H1 (cell line): ENCODE measurements around the gene SLC8B1. TPM values are rescaled to one million over a fixed set of nuclear protein-coding genes. Genes with fewer than 3 reads are reported as not detected.

Experiments used
- BRCA1 ChIP-seq: IDR thresholded peaks from 2 replicates; pipeline ENCODE4 v1.6.1; 2012; ENCODE audit warnings: low read depth, low read length, improper control_type of control experiment
- CHD1 ChIP-seq: IDR thresholded peaks from 2 replicates; pipeline ENCODE4 v1.6.1; 2012; ENCODE audit warnings: low read depth, low read length, improper control_type of control experiment
- CHD2 ChIP-seq: IDR thresholded peaks from 2 replicates; pipeline ENCODE4 v1.6.1; 2012; ENCODE audit warnings: low read length, improper control_type of control experiment
- CHD7 ChIP-seq: fragments of 300-600 bp; sonication (generic); IDR thresholded peaks from 2 replicates; pipeline ENCODE4 v1.7.1; 2012; ENCODE audit warnings: low read length, moderate library complexity, mild to moderate bottlenecking, inconsistent platforms; ENCODE audit not compliant: insufficient replicate concordance
- CTBP2 ChIP-seq: IDR thresholded peaks from 2 replicates; pipeline ENCODE4 v1.7.0; 2011; ENCODE audit warnings: borderline replicate concordance, mild to moderate bottlenecking, moderate library complexity, mixed read lengths, low read length; ENCODE audit not compliant: insufficient read depth, insufficient read length
- EZH2 ChIP-seq: fragments of 200-600 bp; sonication (generic); IDR thresholded peaks from 2 replicates; pipeline ENCODE4 v1.7.1; 2012; ENCODE audit warnings: low read depth, mild to moderate bottlenecking, moderate library complexity, low read length, inconsistent platforms; ENCODE audit not compliant: severe bottlenecking
- GABPA ChIP-seq: IDR thresholded peaks from 2 replicates; pipeline ENCODE4 v1.6.1; 2011; ENCODE audit warnings: mild to moderate bottlenecking, low read length, moderate library complexity, borderline replicate concordance; ENCODE audit not compliant: insufficient read depth
- MAX ChIP-seq: IDR thresholded peaks from 2 replicates; pipeline ENCODE4 v1.6.1; 2012; ENCODE audit warnings: inconsistent platforms
- RNF2 ChIP-seq: fragments of 200-900, 300-1000 bp; sonication (generic); IDR thresholded peaks from 2 replicates; pipeline ENCODE4 v1.7.1; 2016; ENCODE audit warnings: borderline replicate concordance, low read depth, mild to moderate bottlenecking, antibody characterized with exemption, low read length; ENCODE audit not compliant: poor library complexity, severe bottlenecking; ENCODE audit errors: missing control alignments
- SRF ChIP-seq: IDR thresholded peaks from 2 replicates; pipeline ENCODE4 v1.6.1; 2011; ENCODE audit warnings: mild to moderate bottlenecking, low read depth, low read length, moderate library complexity
- TCF12 ChIP-seq: IDR thresholded peaks from 2 replicates; pipeline ENCODE4 v1.6.1; 2011; ENCODE audit warnings: low read depth, mild to moderate bottlenecking, low read length
- YY1 ChIP-seq: IDR thresholded peaks from 2 replicates; pipeline ENCODE4 v1.6.1; 2011; ENCODE audit warnings: low read depth, mild to moderate bottlenecking, low read length
- polyA plus RNA-seq, 7 experiments: library from polyadenylated mRNA; depleted of rRNA in 3 of 7; stranded (reverse) in 5 of 7; unstranded in 2 of 7; fragments of >200 nt in 5 of 7; fragments of 200-250 nt in 2 of 7; gene quantifications; 1 replicate in 5 of 7; 2 replicates in 1 of 7; 4 replicates in 1 of 7; pipeline versions ENCODE4 v1.2.1 to v1.2.3, GENCODE V29; 2011 to 2013; ENCODE audit warnings: missing spikeins in 2 of 7, mixed read lengths in 2 of 7
- total RNA-seq: library from RNA; stranded (reverse); fragmentation: NEBNext Ultra II Directional; extraction: Animal tissue kit (Norgen Biotek cat#: 25700); gene quantifications from 2 replicates; pipeline ENCODE4 v1.2.1, GENCODE V29; 2021

The SLC8B1 gene
- total and polyA plus RNA-seq, 2 of the 8 experiments (the other 6 are each of a cell fraction or from before 2014, with no cell fraction given), result 11.2 to 19.1 TPM

GRCh38 chr12:113364698-113365097, 29.8 kb upstream of the SLC8B1 start (continued):
- TF ChIP-seq CHD7, result no peak
- TF ChIP-seq CHD1, result no peak
- no peak for TF ChIP-seq TCF12
- TF ChIP-seq GABPA, result no peak
- no peak for TF ChIP-seq CTBP2
- TF ChIP-seq EZH2, result no peak
- TF ChIP-seq YY1, result no peak
- TF ChIP-seq CHD2, result no peak
- no peak for TF ChIP-seq SRF
- TF ChIP-seq RNF2, result no peak
- TF ChIP-seq MAX, result no peak
- no peak for TF ChIP-seq BRCA1
